Large intestine (tissue), 3 donors: ENCODE data around the gene ZNF12. TPM values are rescaled to one million over a fixed set of nuclear protein-coding genes. Genes with fewer than 3 reads are reported as not detected.
A peak's percentile ranks its signal among the peaks of the same experiment; 100 is the strongest.

Experiments used
- DNase-seq, 2 donors: peaks; one replicate each; pipeline versions ENCODE4 v3.0.0 to v3.0.0-alpha.2; 2013
- H3K27ac ChIP-seq: one replicate; pipeline ENCODE4 v1.5.1; 2013; ENCODE audit warnings: low read length
- H3K27me3 ChIP-seq: 2 replicates; pipeline ENCODE4 v1.6.1; 2013; ENCODE audit warnings: low read length; ENCODE audit not compliant: control insufficient read depth, insufficient read depth
- H3K36me3 ChIP-seq: 2 replicates; pipeline ENCODE4 v1.6.1; 2013; ENCODE audit warnings: low read length; ENCODE audit not compliant: control insufficient read depth, insufficient read depth
- H3K4me1 ChIP-seq: one replicate; pipeline ENCODE4 v1.6.1; 2013; ENCODE audit warnings: low read length; ENCODE audit not compliant: control insufficient read depth, insufficient read depth
- H3K4me3 ChIP-seq: one replicate; pipeline ENCODE4 v1.5.1; 2013; ENCODE audit warnings: low read length
- H3K9me3 ChIP-seq: one replicate; pipeline ENCODE4 v1.6.1; 2013; ENCODE audit warnings: mild to moderate bottlenecking, low read depth, low read length, moderate library complexity; ENCODE audit not compliant: control insufficient read depth
- WGBS: methylation state at CpG from one replicate; pipeline ENCODE4 v1.1.5; 2013; ENCODE audit warnings: low lambda C conversion rate; ENCODE audit not compliant: insufficient coverage; 5-methylcytosine and 5-hydroxymethylcytosine counted together
- polyA plus RNA-seq: library from polyadenylated mRNA; unstranded; fragments of 120-200 nt; gene quantifications from one replicate; pipeline ENCODE4 v1.2.1, GENCODE V29; 2013

The ZNF12 gene
- polyA plus RNA-seq, 1 donor: 36.7 TPM

- no peaks in the 10 kb centered on the region for H3K27me3 ChIP-seq
- no peaks in the 10 kb centered on the region for H3K9me3 ChIP-seq
- H3K4me3 ChIP-seq: no peak overlapping the region
- peaks cover 51% of the 10 kb centered on the region for H3K36me3 ChIP-seq
- WGBS: no CpG with 5 or more reads among the region's 11 CpGs
- H3K27ac ChIP-seq: no peak overlapping the region
- peak in 1 of 2 donors; percentile 29 for DNase-seq
- peaks cover 4% of the 10 kb centered on the region for H3K4me1 ChIP-seq
Measured at GRCh38 chr7:6640246-6640721, 66.5 kb downstream of the ZNF12 start.

GRCh38 chr7:6639627-6640026 lies 67.1 kb downstream of the ZNF12 start:
- H3K4me3 ChIP-seq: no peak overlapping the region
- H3K27ac ChIP-seq: no peak overlapping the region
- WGBS: no CpG with 5 or more reads among the region's 11 CpGs
- peaks cover 46% of the 10 kb centered on the region for H3K36me3 ChIP-seq
- DNase-seq: no peak
- no peaks in the 10 kb centered on the region for H3K27me3 ChIP-seq
- H3K9me3 ChIP-seq: no peaks in the 10 kb centered on the region
- peaks cover 4% of the 10 kb centered on the region for H3K4me1 ChIP-seq

GRCh38 chr7:6639032-6639431 lies 67.7 kb downstream of the ZNF12 start:
- no peak for DNase-seq
- no peak overlapping the region for H3K27ac ChIP-seq
- no CpG with 5 or more reads among the region's 4 CpGs for WGBS
- H3K4me1 ChIP-seq: peaks cover 4% of the 10 kb centered on the region
- no peaks in the 10 kb centered on the region for H3K27me3 ChIP-seq
- peaks cover 40% of the 10 kb centered on the region for H3K36me3 ChIP-seq
- H3K4me3 ChIP-seq: no peak overlapping the region
- H3K9me3 ChIP-seq: no peaks in the 10 kb centered on the region

Other genes starting within 250 kb of the ZNF12 start
- 272 TPM for gene KDELR2, start 222.8 kb downstream of the ZNF12 start, polyA plus RNA-seq
- gene GRID2IP, start 155.5 kb downstream of the ZNF12 start, polyA plus RNA-seq: 0.88 TPM
- 65.4 TPM for gene ZDHHC4, start 129.5 kb downstream of the ZNF12 start, polyA plus RNA-seq
- 28.6 TPM for gene INTS15, start 116.9 kb downstream of the ZNF12 start, polyA plus RNA-seq
- 5.7 TPM for gene ZNF853, start 91.3 kb downstream of the ZNF12 start, polyA plus RNA-seq
- gene ZNF316, start 69.6 kb downstream of the ZNF12 start, polyA plus RNA-seq: 35.0 TPM
- 0.70 TPM for gene RSPH10B2, start 47.2 kb upstream of the ZNF12 start, polyA plus RNA-seq
- gene CCZ1B, start 119.3 kb upstream of the ZNF12 start, polyA plus RNA-seq: 50.5 TPM